ENCODE data around the gene NKX1-1. TPM values are rescaled to one million over a fixed set of nuclear protein-coding genes. Genes with fewer than 3 reads are reported as not detected.

NKX1-1 gene
- total RNA-seq, 6 experiments from 2014 or later: not detected

- Histone ChIP-seq H3K4me1 (no peaks in the 10 kb centered on the region), H3K27me3 (no peaks in the 10 kb centered on the region), H3K36me3 (peaks cover 0 to 10% (median 0%) of the 10 kb centered on the region in 4 donors), H3K9me3 (no peaks in the 10 kb centered on the region), H3K27ac (no peak overlapping the region), H3K4me3 (no peak overlapping the region)
- ATAC-seq (no peak), DNase-seq (peak in 2 of 3 donors; percentile 15 to 53)
- 90% methylated on average over 2 of the region's 32 CpGs for WGBS (ENCODE audit: insufficient coverage, low coverage, low lambda C conversion rate, missing lambda C conversion rate)
- no peak for TF ChIP-seq CTCF (IDR thresholded peaks at IDR 0.05)
- TF ChIP-seq POLR2A (IDR thresholded peaks at IDR 0.05): no peak
- intact Hi-C loops (cut with DNase I): no loop called here
These were observed 29.2 kb downstream of the NKX1-1 start for GRCh38 chr4:1376841-1377605.

GRCh38 chr4:1376391-1376840, 29.8 kb downstream of the NKX1-1 start:
- ATAC-seq (no peak), DNase-seq (no peak)
- 96% methylated on average over 5 of the region's 23 CpGs for WGBS (ENCODE audit: insufficient coverage, low coverage, low lambda C conversion rate, missing lambda C conversion rate)
- Histone ChIP-seq H3K36me3 (peaks cover 0 to 10% (median 0%) of the 10 kb centered on the region in 4 donors), H3K27me3 (no peaks in the 10 kb centered on the region), H3K4me1 (no peaks in the 10 kb centered on the region), H3K27ac (no peak overlapping the region), H3K9me3 (no peaks in the 10 kb centered on the region), H3K4me3 (no peak overlapping the region)
- no peak for TF ChIP-seq CTCF (IDR thresholded peaks at IDR 0.05)
- TF ChIP-seq POLR2A (IDR thresholded peaks at IDR 0.05): no peak
- intact Hi-C loops (cut with DNase I): no loop called here

- intact Hi-C loops (cut with DNase I): no loop called here
- DNase-seq (peak in 2 of 3 donors; percentile 10 to 47), ATAC-seq (no peak)
- Histone ChIP-seq H3K27ac (no peak overlapping the region), H3K36me3 (peaks cover 0 to 10% (median 0%) of the 10 kb centered on the region in 4 donors), H3K4me3 (no peak overlapping the region), H3K9me3 (no peaks in the 10 kb centered on the region), H3K27me3 (no peaks in the 10 kb centered on the region), H3K4me1 (no peaks in the 10 kb centered on the region)
- TF ChIP-seq CTCF (IDR thresholded peaks at IDR 0.05) (no peak), POLR2A (IDR thresholded peaks at IDR 0.05) (no peak)
- no CpG with 5 or more reads among the region's 17 CpGs for WGBS (ENCODE audit: insufficient coverage, low coverage, low lambda C conversion rate, missing lambda C conversion rate)
These were observed 30.4 kb downstream of the NKX1-1 start for GRCh38 chr4:1375761-1376322.

- Histone ChIP-seq H3K4me3 (no peak overlapping the region), H3K9me3 (no peaks in the 10 kb centered on the region), H3K4me1 (peaks cover 0 to 4% (median 0%) of the 10 kb centered on the region in 4 donors), H3K27me3 (no peaks in the 10 kb centered on the region), H3K36me3 (peaks cover 0 to 10% (median 0%) of the 10 kb centered on the region in 4 donors), H3K27ac (no peak overlapping the region)
- no peak for ATAC-seq
- intact Hi-C loops (cut with DNase I): no loop called here
- 88% methylated on average over 5 of the region's 36 CpGs for WGBS (ENCODE audit: insufficient coverage, low coverage, low lambda C conversion rate, missing lambda C conversion rate)
- peak in 2 of 3 donors; percentile 12 to 50 for DNase-seq
- TF ChIP-seq CTCF (IDR thresholded peaks at IDR 0.05) (no peak), POLR2A (IDR thresholded peaks at IDR 0.05) (no peak)
These were observed 31.1 kb downstream of the NKX1-1 start for GRCh38 chr4:1375051-1375721.
